ENCODE measurements around the gene UBLCP1.
"Not testable (repeated sequence)": the region's sequence is repeated elsewhere in the genome, so short reads cannot be mapped to it uniquely, and the experiment has no call there.

UBLCP1 gene

DNA sequence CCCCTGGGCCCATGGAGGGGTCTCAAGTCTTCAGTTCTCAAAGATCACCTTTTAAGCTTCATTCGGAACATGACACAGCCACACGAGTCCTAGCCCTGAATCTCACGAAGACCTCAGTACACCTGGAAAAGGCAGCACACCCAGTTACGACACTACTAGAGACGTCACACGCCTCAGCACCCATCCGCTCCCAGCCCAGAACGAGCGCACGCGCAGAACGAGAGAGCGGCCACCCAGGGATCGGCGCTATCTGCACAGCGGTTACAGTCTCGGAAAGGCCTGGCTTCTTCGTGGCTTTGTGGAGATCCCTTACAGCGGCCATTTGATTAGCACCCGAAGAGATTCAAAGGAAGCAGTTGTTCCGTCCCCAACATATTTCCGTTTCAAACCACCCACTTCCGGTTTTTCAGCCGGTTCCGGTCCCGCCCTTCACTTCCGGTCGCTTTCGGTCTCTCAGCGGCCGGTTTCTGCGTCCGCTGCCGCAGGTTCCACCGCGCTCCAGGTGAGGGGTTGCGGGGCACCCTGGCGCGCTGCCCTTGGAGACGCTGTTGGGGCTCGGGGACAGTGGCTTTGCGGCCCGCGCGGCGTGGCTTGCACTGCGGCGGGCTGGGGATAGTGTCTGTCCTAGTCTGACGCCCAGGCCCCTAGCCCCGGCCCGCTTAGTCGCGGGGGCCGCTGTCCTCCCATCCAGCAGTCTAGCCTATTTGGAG, at the start of gene UBLCP1:
UBLCP1 (plus strand) TSS at position 432 of the 710 bp plus-strand sequence. CDS start 5,626 bp downstream, outside the sequence.
- peak within 1 kb of the TSS; percentile 95 for H3K27ac Mint-ChIP-seq
- DNase-seq (ENCODE audit: low spot score in 2 of 2) (peak; percentile 61 to 88), ATAC-seq (peak; percentile 95)
- H3K9me3 Mint-ChIP-seq = peaks cover 3% of the 10 kb centered on the region
- H3K36me3 Mint-ChIP-seq = peaks cover 13% of the 10 kb centered on the region
- H3K4me3 Mint-ChIP-seq = peak within 1 kb of the TSS; percentile 84
- H3K4me1 Mint-ChIP-seq = peaks cover 44% of the 10 kb centered on the region

DNA sequence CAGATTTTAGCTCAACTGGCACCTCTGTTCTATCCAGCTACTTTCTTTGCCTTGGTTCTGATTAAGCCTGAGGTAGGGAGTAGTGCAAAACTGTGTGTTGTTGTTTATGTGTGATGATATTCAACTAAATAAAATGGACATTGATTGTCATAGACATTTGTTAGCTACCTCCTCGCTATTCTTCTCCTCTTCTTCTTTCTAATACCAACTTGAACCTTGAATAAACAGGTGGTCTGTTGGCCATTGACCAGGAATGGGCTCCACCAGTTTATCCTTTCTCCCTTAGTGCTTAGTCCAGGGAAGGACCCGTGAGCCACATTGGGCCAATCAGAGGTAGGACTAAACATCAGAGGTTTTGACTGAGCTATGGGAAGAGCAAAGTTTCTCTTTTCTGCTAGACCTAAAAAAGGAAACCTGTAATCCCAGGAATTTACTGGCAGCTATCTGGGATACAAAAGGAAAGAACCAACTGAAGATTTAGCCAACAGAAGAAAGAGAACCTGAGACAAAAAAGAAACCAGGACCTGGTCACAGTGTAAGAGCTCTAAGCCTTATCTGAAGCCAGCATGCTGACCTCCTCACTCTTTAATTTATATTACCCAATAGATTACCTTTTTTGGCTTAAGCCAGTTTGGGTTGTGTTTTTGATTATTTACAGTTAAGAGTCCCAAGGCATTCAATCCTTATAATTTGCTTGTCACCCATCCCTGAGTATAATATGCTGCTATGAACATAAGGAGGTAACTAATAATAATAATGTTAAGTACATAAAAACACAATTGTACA, 48.4 kb upstream of the UBLCP1 start:
- Mint-ChIP-seq H3K4me3 (no peak overlapping the region), H3K27ac (no peak overlapping the region)
- no peak for DNase-seq (ENCODE audit: low spot score in 2 of 2)

GRCh38 chr5:159215886-159216285, 47.2 kb upstream of the UBLCP1 start:
- peaks cover 7% of the 10 kb centered on the region for H3K4me1 Mint-ChIP-seq
- ATAC-seq (no peak), DNase-seq (ENCODE audit: low spot score in 2 of 2) (no peak)
- no peak overlapping the region for H3K27ac Mint-ChIP-seq
- H3K9me3 Mint-ChIP-seq = no peaks in the 10 kb centered on the region
- no peaks in the 10 kb centered on the region for H3K36me3 Mint-ChIP-seq
- H3K4me3 Mint-ChIP-seq = no peak overlapping the region

More for the DNA sequence above, 48.4 kb upstream of the UBLCP1 start:
- ATAC-seq = no peak
- Mint-ChIP-seq H3K9me3 (no peaks in the 10 kb centered on the region), H3K4me1 (peaks cover 17% of the 10 kb centered on the region), H3K36me3 (peaks cover 4% of the 10 kb centered on the region)

DNA sequence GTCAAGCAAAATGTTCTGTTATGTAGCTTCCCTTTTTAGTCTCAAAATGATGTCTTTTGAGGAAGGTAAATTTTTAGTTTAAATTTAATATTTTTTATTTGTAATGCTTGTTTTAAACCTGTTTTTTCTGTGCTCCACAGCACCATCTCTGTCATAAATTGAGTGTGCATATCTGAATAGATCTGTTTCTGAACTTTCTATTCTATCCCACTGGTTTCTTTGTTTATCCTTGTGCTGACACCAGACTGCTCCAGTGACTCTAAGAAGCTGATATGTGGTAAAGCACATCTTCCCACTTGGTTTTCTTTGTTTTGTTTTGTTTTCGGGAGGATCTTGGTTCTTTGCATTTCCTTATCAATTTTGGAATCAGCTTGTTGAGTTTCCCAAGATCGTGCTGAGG, 46.6 kb upstream of the UBLCP1 start:
- H3K4me3 Mint-ChIP-seq = no peak overlapping the region
- no peaks in the 10 kb centered on the region for H3K9me3 Mint-ChIP-seq
- no peak overlapping the region for H3K27ac Mint-ChIP-seq
- ATAC-seq (no peak), DNase-seq (ENCODE audit: low spot score in 2 of 2) (no peak)
- no peaks in the 10 kb centered on the region for H3K36me3 Mint-ChIP-seq
- peaks cover 7% of the 10 kb centered on the region for H3K4me1 Mint-ChIP-seq

GRCh38 chr5:159217236-159217635, 45.9 kb upstream of the UBLCP1 start:
- Mint-ChIP-seq H3K9me3 (no peaks in the 10 kb centered on the region), H3K36me3 (no peaks in the 10 kb centered on the region), H3K27ac (no peak overlapping the region), H3K4me3 (no peak overlapping the region), H3K4me1 (peaks cover 7% of the 10 kb centered on the region)
- ATAC-seq (peak; percentile 58), DNase-seq (ENCODE audit: low spot score in 2 of 2) (no peak)

DNA sequence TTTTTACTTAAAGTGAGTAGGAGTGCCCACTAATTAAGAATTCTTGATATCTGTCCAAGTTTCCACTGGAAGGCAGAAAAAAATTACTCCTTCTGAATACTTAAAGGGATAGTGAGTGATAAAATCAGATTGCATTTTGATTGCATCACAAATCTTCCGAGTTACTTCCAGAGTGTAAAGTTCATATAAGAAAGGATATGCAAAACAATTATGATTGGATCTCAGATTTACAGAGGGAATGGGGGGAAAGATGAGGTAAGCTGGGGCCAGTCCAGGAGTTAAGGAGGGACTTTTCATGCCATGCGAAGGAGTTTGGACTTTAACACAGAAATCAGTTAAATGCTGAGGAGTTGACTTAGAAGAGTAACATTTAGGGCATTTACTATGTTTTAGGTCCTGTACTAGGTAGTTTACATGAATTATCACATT, 44.5 kb upstream of the UBLCP1 start:
- no peaks in the 10 kb centered on the region for H3K9me3 Mint-ChIP-seq
- H3K36me3 Mint-ChIP-seq = no peaks in the 10 kb centered on the region
- no peak for DNase-seq (ENCODE audit: low spot score in 2 of 2)
- H3K27ac Mint-ChIP-seq = no peak overlapping the region
- no peak for ATAC-seq
- peaks cover 7% of the 10 kb centered on the region for H3K4me1 Mint-ChIP-seq
- no peak overlapping the region for H3K4me3 Mint-ChIP-seq

DNA sequence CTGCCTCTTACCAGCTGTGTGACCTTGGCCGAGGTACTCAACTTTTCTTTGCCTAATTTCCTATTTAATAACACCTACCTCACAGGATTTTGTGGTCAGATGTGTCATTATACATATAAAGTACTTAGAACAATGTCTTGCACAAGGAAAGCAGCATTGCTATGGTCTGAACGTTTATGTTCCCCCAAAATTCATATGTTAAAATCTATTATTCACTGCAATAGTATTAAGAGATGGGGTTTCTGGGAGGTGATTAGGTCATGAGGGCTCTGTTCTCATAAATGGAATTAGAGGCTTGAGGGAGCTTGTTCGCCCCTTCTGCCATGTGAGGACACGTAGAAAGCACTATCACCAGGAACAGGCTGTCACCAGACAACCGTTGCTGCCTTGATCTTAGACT, 42.9 kb upstream of the UBLCP1 start:
- DNase-seq (ENCODE audit: low spot score in 2 of 2) (no peak), ATAC-seq (no peak)
- Mint-ChIP-seq H3K36me3 (no peaks in the 10 kb centered on the region), H3K4me3 (no peak overlapping the region), H3K9me3 (no peaks in the 10 kb centered on the region), H3K27ac (no peak overlapping the region), H3K4me1 (peaks cover 7% of the 10 kb centered on the region)

GRCh38 chr5:159223469-159223868, 39.6 kb upstream of the UBLCP1 start:
- no peaks in the 10 kb centered on the region for H3K9me3 Mint-ChIP-seq
- ATAC-seq (no peak), DNase-seq (ENCODE audit: low spot score in 2 of 2) (no peak)
- no peak overlapping the region for H3K27ac Mint-ChIP-seq
- H3K4me1 Mint-ChIP-seq = no peaks in the 10 kb centered on the region
- H3K4me3 Mint-ChIP-seq = no peak overlapping the region
- H3K36me3 Mint-ChIP-seq = no peaks in the 10 kb centered on the region

- DNase-seq (ENCODE audit: low spot score in 2 of 2) (no peak), ATAC-seq (no peak)
- Mint-ChIP-seq H3K4me1 (no peaks in the 10 kb centered on the region), H3K27ac (no peak overlapping the region), H3K9me3 (no peaks in the 10 kb centered on the region), H3K4me3 (no peak overlapping the region), H3K36me3 (no peaks in the 10 kb centered on the region)
These were observed 38.6 kb upstream of the UBLCP1 start for GRCh38 chr5:159224471-159224870.

DNA sequence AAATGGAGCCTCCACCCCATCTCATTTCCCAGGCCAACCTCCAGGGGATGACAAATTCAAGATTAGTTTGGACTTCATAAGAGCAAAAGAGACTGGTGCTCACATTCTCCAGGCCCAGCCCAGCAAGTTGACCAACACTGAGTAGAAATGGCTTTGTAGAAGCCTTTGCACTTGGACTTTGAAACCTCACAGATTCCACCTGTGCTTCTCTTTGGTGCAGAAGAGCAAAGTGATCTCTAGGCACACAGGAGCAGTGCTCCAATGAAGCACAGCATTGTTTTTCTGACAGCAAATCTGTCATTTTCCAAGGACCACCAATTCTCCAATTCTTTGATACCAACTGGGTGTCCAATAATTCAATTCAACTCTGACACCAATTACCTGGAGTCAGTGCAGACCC, 36.6 kb upstream of the UBLCP1 start:
- H3K27ac Mint-ChIP-seq = no peak overlapping the region
- no peaks in the 10 kb centered on the region for H3K9me3 Mint-ChIP-seq
- no peaks in the 10 kb centered on the region for H3K36me3 Mint-ChIP-seq

GRCh38 chr5:159227452-159227851, 35.6 kb upstream of the UBLCP1 start:
- DNase-seq (ENCODE audit: low spot score in 2 of 2) = no peak

More for the DNA sequence above, 36.6 kb upstream of the UBLCP1 start:
- ATAC-seq = no peak
- DNase-seq (ENCODE audit: low spot score in 2 of 2) = no peak
- Mint-ChIP-seq H3K4me1 (no peaks in the 10 kb centered on the region), H3K4me3 (no peak overlapping the region)

GRCh38 chr5:159228097-159228496, 35.0 kb upstream of the UBLCP1 start:
- H3K4me3 Mint-ChIP-seq; ATAC-seq; H3K36me3 Mint-ChIP-seq; H3K4me1 Mint-ChIP-seq; H3K27ac Mint-ChIP-seq; H3K9me3 Mint-ChIP-seq; DNase-seq (ENCODE audit: low spot score in 2 of 2): not testable (repeated sequence)

More at GRCh38 chr5:159227452-159227851, 35.6 kb upstream of the UBLCP1 start:
- no peak for ATAC-seq
- Mint-ChIP-seq H3K4me3 (no peak overlapping the region), H3K27ac (no peak overlapping the region), H3K4me1 (no peaks in the 10 kb centered on the region), H3K9me3 (no peaks in the 10 kb centered on the region), H3K36me3 (no peaks in the 10 kb centered on the region)

DNA sequence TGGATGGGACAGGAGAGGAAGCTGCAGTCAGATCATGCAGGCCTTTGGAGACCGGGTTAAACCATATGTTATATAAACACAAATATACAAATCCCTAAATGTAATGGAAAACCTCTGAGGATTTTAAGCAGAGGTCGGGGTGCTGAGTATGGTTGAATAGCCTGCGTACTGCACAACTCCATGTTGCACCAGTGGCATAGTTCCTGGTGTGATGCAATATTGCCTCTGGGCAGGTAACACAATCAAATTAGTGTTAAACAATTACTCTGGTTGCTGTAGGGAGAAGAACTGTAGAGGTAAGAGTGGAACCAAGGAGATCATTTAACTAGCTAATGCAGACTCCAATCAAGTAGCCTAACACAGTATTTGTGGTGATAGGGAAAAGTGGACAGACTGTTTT, 32.4 kb upstream of the UBLCP1 start:
- DNase-seq (ENCODE audit: low spot score in 2 of 2) (no peak), ATAC-seq (no peak)
- H3K4me1 Mint-ChIP-seq = no peaks in the 10 kb centered on the region
- no peak overlapping the region for H3K27ac Mint-ChIP-seq
- no peak overlapping the region for H3K4me3 Mint-ChIP-seq
- no peaks in the 10 kb centered on the region for H3K36me3 Mint-ChIP-seq
- no peaks in the 10 kb centered on the region for H3K9me3 Mint-ChIP-seq

GRCh38 chr5:159231167-159231566, 31.9 kb upstream of the UBLCP1 start:
- no peaks in the 10 kb centered on the region for H3K9me3 Mint-ChIP-seq
- ATAC-seq (no peak), DNase-seq (ENCODE audit: low spot score in 2 of 2) (no peak)
- no peaks in the 10 kb centered on the region for H3K4me1 Mint-ChIP-seq
- H3K36me3 Mint-ChIP-seq = no peaks in the 10 kb centered on the region
- no peak overlapping the region for H3K4me3 Mint-ChIP-seq
- H3K27ac Mint-ChIP-seq = no peak overlapping the region

- not testable (repeated sequence) for H3K9me3 Mint-ChIP-seq; H3K36me3 Mint-ChIP-seq; H3K4me3 Mint-ChIP-seq; DNase-seq (ENCODE audit: low spot score in 2 of 2); ATAC-seq; H3K27ac Mint-ChIP-seq; H3K4me1 Mint-ChIP-seq
These were observed 27.1 kb upstream of the UBLCP1 start for GRCh38 chr5:159235871-159236520.
